GM21390 (cell line): ENCODE results near the gene MARK1.

Source experiments
- ATAC-seq: cut with Tn5 transposase; IDR thresholded peaks from one replicate; pipeline ENCODE4 v1.9.1; 2021; ENCODE audit not compliant: unreplicated experiment

Gene MARK1

GRCh38 chr1:220528679-220529501, 954 bp downstream of the MARK1 start:
- ATAC-seq: no peak

GRCh38 chr1:220529521-220530020, 1.6 kb downstream of the MARK1 start:
- ATAC-seq: no peak

- ATAC-seq: no peak
These were observed 5.7 kb downstream of the MARK1 start for GRCh38 chr1:220533504-220534109.

- ATAC-seq: no peak
These were observed 17.0 kb downstream of the MARK1 start for GRCh38 chr1:220544901-220545303.

GRCh38 chr1:220550811-220551399, 23.0 kb downstream of the MARK1 start:
- no peak for ATAC-seq

- ATAC-seq: no peak
These were observed 23.8 kb downstream of the MARK1 start for GRCh38 chr1:220551718-220552117.

GRCh38 chr1:220552672-220553260, 24.8 kb downstream of the MARK1 start:
- no peak for ATAC-seq

- no peak for ATAC-seq
These were observed 28.7 kb downstream of the MARK1 start for GRCh38 chr1:220556641-220557040.

GRCh38 chr1:220563564-220563963, 35.6 kb downstream of the MARK1 start:
- no peak for ATAC-seq

GRCh38 chr1:220564216-220564615, 36.3 kb downstream of the MARK1 start:
- no peak for ATAC-seq

GRCh38 chr1:220565670-220566069, 37.7 kb downstream of the MARK1 start:
- no peak for ATAC-seq

- no peak for ATAC-seq
These were observed 38.9 kb downstream of the MARK1 start for GRCh38 chr1:220566869-220567268.

- no peak for ATAC-seq
These were observed 44.5 kb downstream of the MARK1 start for GRCh38 chr1:220572416-220572815.

- ATAC-seq: no peak
These were observed 45.9 kb downstream of the MARK1 start for GRCh38 chr1:220573836-220574235.

- ATAC-seq: no peak
These were observed 48.0 kb downstream of the MARK1 start for GRCh38 chr1:220575718-220576497.

- ATAC-seq: no peak
These were observed 50.0 kb downstream of the MARK1 start for GRCh38 chr1:220577926-220578325.

- no peak for ATAC-seq
These were observed 51.4 kb downstream of the MARK1 start for GRCh38 chr1:220579317-220579716.

GRCh38 chr1:220592714-220593113, 64.8 kb downstream of the MARK1 start:
- no peak for ATAC-seq

GRCh38 chr1:220594356-220594755, 66.4 kb downstream of the MARK1 start:
- ATAC-seq: no peak

GRCh38 chr1:220595179-220595578, 67.2 kb downstream of the MARK1 start:
- ATAC-seq: no peak

- ATAC-seq: no peak
These were observed 77.0 kb downstream of the MARK1 start for GRCh38 chr1:220604926-220605325.
